SKM-1 (cell line): ENCODE data around the gene TP53RK.

ENCODE experiments used
- DNase-seq: peaks from one replicate; lab custom pipeline; 2025; ENCODE audit not compliant: unreplicated experiment; lab: John Stamatoyannopoulos, UW

The TP53RK gene

DNA sequence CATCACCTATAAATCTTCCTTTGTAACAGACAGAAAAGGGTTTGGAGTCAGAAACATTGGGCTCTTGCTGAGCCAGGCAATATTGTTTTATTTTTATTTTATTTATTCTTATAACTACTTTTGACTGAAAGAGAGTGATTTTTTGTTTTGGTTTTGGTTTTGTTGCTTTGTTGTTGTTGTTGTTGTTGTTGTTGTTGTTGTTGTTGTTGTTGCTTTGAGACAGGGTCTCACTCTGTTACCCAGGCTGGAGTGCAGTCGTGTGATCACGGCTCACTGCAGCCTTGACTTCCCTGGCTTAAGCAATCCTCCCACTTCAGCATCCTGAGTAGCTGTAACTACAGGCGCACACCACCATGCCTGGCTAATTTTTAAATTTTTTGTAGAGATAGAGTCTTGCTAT, 22.9 kb downstream of the TP53RK start:
- no peak for DNase-seq

DNA sequence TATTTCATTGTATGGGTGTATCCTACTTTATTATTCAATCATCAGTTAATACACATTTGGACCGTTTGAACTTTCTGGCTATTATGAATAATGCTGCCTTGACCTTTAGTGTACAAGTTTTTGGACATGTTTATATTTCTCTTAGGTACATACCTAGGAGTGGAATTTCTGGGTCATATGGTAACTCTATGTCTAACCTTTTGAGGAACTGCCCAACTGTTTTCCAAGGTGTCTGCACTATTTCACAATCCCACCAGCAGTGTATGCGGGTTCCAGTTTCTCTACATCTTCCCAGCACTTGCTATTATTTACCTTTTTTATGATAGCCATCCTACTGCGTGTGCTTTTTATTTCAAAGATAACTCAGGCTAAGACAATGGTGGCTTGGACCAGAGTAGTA, 23.6 kb downstream of the TP53RK start:
- DNase-seq, result no peak

DNA sequence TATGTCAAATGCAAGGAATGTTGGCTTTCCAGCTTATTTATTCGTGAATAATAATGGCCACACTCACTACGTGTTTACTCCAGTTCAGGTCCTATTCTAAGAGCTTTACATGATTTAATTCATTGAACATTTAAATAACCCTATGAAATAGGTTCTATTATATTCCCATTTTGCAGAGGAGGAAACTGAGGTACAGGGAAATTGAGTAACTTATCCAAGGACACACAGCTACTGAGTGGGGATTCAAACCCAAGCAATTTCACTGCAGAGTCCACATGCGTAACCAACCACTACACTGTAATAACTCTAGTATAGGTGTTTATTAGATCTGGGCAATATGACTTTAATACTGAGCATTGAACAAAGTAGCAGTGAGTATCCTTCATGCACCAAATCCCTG, 25.7 kb downstream of the TP53RK start:
- no peak for DNase-seq

DNA sequence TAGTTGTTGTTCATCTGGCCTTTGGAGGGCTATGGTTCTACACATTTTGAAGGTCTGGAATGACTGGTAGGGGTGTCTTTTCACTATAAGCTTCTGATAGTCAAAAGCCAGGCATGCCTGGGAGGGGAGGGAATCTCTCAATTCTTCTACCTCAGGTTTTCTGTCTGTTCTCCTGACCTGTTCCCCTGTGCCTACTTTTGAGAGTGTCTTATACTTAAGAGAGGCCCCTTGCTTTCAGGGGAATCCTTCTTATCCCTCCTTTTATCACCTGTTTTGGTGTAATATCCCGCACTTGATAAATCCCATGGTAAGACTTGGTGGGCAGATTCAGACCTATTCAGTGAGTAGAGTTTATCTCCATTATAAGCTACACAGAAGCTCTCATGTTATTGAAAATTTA, 27.6 kb downstream of the TP53RK start:
- no peak for DNase-seq

DNA sequence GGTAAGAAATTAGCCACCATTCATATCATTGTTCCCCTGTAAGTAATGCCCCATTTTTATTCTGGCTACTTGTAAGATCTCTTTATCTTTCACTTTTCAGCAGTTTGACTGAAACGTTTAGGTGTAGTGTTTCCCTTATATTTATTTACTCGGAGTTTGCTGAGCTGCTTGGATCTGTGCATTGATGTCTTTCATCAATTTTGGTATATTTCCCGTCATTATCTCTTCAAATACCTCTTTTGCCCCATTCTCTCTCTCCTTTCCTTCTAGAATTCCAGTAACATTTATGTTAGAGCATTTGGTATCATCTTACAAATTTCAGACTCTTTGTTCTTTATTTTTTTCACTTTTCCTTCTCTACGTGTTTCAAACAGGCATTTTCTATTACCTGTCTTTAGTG, 28.8 kb downstream of the TP53RK start:
- DNase-seq, result no peak

DNA sequence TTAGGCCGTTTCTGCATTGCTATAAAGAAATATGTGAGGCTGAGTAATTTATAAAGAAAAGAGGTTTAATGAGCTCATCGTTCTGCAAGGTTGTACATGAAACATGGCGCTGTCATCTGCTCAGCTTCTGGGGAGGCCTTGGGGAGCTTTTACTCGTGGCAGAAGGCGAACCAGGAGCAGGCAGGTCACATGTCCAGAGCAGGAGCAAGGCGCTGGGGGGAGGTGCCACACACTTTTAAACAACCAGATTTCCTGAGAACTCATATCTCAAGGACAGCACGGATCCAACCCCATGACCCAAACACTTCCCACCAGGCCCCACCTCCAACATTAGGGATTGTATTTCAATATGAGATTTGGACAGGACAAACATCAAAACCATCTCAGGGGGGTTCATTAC, 31.6 kb downstream of the TP53RK start:
- DNase-seq, result no peak

DNA sequence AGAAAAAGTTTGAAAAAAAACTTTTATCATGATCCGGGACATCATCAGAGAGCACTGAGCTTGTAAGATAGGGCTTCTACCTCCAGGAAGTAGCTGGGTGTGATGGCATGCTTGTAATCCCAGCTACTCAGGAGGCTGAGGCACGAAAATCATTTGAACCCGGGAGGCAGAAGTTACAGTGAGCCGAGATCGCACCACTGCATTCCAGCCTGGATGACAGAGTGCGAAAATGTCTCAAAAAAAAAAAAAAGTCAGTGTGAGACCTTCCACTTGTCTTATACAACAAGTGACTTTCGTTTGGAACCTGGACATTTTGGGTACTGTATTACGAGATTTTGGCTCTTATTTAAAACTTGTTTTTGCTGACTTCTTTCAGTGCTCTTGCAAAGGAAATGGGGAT, 32.1 kb downstream of the TP53RK start:
- DNase-seq, result no peak

DNA sequence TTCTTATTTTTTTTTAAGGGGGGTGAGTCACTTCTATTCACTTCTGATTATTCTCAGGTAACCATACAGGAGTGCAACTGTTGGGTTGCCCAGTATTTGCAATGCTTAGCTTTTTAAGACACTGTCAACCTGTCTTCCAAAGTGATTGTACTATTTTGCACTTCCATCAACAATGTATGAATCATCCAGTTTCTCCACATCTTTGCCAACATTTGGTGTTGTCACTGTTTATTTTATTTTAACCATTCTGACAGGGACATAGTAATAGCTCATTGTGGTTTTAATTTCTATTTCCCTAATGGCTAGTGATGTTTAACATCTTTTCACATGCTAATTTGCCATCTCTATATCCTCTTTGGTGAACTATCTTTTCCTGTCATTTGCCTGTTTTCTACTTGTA, 36.5 kb downstream of the TP53RK start:
- DNase-seq, result no peak

DNA sequence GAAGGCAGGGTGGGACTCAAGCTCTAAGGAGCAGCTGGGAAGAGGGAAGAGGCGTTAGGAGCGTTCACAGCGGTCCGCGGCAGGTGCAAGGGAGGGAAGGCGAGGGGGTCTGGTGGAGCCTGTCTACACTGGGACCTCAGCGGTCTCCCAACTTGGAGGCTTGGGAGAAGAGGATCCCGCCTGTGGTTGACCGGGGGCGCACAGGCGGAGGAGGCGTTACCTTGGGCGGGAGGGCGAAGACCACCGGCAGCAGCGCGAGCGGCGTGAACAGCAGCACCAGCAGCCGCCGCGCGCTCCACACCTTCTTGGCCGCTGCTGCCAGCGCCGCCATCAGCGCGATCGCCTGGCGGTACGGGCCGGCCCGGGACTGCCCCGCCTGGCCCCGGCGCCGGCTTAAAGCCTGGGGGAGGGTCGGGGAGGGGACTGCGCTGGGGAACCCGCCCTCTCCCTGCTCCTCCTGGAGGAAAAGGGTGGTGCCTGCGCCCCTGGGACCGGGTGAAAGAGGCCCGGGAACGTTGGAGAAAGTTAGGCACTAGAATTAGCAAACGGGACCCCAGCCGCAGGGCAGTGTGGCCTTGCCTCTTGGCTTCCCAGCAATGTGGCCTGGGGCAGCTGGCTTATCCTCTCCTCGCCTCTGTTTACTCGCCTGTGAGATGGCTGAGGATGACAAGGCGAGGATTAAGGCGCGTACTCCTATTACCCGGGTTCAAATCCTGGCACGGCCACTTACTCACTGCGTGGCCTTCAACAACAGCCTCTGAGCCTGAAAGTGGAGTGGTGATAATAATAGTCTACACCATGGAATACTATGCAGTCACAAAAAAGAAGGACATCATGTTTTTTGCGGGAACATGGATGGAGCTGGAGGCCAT, 37.9 kb downstream of the TP53RK start, which contains the start of gene SLC13A3:
Gene SLC13A3 (minus strand): TSS at position 369 of the 872 bp plus-strand sequence. CDS start 38 bp downstream, at position 331.
- DNase-seq, result no peak

DNA sequence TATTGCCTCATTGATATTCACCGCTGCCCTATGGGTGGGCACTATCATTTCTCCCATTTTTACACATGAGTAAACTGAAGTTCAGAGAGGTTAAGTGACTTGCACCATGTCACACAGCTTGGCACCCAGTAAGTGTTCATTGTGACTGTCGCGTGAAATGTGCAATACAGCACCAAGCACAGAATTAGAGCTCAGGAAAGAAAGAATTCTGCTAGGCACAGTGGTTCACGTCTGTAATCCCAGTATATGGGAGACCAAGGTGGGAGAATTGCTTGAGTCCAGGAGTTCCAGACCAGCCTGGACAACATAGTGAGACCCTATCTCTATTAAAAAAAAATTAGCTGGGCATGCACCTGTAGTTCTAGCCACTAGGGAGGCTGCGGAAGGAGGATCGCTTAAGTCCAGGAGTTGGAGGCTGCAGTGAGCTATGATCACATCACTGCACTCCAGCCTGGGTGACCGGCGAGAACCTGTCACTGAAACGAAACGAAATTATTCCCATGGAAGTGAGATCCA, 38.6 kb downstream of the TP53RK start:
- DNase-seq, result no peak

DNA sequence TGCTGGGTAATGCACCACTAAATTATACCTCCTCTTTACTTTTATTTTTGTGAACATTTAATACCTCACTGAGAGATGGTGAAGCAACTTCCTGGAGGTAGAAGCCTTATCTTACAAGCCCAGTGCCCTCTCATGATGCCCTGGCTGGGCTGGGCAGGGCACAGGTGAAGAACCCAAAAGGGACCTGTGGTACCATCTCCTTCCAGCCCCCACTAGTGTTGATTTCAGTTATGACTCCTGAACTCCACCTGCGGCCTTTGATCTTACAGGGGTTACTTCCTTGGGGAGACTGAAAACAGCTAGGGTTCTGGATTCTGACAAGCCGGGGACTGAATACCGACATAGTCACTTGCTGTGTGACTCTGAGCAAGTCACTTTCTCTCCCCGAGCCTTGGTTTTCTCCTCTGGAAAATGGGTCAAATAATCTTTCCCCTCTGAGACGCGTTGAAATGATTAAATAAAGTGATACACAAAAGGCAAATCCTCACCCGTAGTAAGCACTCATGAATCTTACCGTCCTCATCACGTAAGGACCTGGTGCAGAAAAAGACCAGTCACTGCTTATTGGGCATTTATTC, 39.2 kb downstream of the TP53RK start:
- no peak for DNase-seq

DNA sequence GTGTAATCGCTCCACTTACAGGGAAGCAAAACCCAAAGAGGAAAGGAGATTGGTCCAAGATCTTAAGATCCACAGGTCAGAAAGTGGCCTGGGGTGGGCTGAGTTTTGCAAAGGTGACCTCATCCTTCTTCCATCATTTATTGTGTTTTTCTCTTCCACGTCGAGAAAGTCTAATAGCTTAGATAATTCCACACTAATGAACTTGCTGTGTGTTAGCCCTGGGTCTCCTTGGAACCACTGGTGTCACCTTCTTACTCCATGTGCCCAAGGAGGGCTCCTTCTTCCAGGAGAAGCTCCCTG, 39.6 kb downstream of the TP53RK start:
- no peak for DNase-seq

DNA sequence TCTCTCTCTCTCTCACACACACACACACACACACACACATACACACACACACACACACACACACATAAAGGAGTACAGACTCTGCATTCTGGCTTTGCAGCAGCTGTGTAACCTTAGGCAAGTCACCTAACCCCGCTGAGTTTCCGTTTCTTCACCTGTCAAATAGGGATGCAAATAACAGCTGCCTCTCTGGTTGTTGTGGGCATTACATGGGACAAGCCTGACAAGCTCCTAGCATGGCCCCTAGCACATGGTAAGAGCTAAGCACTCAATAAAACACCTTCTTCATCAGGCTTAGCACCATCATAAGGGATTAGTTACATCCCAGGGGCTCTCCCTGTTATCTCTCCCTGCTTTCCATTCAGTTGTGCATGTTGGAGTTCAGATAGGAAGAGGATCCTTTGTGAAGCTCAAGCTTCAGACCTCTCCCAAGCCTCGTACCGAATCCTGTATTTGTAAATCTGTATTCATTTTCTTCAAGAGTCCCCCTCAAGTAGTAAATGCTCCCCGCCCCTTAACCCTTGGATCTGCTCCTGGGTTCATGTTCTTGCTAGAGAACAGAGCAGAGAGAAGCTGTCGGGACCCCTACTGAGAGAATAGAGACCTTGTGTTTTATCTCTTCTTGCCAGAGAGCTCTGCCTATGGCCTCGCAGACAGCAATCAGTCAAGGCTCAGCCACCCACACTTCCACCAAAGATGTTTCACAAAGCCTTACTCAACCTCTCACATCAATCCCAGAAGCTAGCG, 40.2 kb downstream of the TP53RK start:
- DNase-seq, result no peak

DNA sequence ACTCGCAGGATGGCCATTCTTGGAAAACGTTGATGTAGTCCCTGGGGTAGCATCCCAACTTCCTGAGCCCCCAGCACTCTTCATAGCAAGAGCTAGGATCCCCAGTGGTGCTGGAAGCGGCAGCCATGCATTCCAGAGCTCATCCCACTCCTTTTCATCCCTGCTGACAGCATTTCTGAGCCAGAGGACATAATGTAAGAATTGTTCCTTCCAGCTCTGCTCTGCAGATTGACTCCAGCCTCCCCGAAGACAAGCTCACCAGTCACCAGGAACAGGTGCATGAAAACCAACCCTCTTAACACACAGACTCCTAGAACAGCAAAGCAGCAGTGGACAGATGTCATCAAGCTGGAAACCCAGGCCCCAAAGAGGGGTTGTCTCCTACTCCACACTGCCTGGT, 41.8 kb downstream of the TP53RK start:
- DNase-seq, result no peak

DNA sequence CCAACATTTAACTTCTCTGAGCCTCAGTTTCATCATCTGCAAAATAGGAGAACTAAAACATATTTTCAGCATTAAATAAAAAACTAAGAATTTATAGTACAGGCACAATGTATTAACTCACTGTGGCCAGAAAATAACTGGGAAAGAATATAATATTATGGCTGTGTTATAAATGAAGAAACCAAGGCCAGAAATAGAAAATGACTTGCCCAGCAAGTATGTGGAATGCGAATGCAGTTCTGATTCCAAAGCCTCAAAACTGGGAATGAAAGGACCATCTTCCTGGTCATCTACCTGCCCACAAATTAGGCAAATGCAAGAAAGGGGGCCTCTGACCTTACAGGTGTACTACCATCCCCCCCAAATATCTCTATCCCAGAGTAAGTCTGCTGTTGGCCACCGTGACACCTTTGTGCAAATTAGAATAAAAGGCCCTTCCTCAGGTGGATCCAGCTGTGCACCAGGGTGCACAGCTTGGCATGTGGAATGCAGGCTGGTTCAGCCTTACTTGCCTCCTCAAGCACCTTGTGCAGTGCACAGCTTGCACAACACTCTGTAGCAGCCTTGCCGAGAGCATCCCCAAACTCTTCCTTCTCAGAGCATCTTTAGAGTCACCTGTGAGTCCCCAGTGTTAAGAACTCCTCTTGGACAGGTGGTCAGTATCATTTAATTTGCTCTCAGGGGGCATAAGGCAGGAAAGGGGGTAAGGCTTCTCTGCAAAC, 42.4 kb downstream of the TP53RK start:
- DNase-seq, result no peak

DNA sequence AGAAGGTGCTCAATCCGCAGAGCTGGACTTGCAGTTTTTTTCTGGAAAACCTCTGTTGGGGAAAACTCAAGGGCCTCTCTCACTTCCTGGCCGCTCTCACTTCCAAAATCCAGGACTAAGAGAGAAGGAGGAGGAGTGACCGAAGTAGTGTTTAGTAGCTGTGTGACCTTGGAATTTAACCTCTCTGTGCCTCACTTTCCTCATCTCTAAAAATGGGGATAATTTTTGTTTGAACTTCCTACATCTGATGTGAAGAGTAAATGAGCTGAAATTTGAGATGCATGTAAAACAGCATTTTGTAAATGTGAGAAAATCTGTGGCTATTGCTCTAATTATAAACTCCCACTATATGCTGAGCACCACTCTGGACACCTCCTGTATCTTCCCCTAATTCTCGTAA, 43.1 kb downstream of the TP53RK start:
- no peak for DNase-seq

DNA sequence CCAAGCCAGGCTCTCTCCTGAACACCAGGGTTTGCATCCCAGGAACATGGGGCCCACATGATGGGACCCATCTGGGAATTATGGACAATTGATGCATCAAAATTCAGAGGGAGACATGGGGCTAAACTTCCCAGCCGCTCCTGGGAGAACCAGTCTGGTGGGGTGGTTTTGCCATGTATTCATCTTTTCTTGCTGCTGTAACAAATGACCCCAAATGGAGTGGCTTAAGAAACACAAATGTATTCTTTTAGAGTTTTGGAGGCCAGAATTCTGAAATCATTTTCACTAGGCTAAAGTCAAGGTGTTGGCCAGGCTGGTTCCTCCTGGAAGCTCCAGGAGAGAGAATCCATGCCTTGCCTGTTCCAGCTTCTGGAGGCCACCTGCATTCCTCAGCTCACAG, 44.5 kb downstream of the TP53RK start:
- no peak for DNase-seq

DNA sequence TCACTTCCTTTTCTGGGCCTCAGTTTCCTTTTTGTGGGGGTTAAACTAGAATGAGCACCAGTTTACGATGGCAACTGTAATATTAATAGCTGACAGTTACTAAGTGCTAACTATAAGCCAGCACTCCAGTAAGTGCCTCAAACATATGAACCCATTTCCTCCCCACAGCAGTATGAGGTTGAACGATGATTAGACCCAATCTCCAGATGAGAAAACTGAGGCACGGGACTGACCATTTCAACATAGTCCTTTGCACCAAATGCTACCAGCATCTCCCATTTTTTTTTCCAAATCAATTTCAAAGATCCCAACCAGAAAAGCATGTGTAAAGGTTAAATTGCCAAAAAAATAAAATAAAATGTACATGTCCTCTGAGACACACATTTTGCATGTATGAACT, 45.1 kb downstream of the TP53RK start:
- DNase-seq, result no peak

DNA sequence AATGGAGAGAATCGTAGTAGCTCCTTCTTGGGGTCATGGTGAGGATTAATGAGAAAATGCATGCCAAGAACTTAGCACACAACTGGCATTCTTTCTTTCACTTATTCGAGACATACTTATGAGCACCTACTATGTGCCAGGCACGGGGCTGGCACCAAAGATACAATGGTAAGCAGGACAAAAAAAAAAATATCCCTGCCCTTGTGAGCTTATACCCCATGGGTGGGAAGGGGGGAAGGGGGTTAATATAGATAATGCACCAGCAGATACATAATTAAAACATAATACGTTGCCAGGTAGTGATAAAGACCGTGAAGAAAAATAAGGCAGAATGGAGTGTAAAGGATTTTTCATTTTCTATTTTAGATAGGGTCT, 46.3 kb downstream of the TP53RK start:
- DNase-seq, result no peak

DNA sequence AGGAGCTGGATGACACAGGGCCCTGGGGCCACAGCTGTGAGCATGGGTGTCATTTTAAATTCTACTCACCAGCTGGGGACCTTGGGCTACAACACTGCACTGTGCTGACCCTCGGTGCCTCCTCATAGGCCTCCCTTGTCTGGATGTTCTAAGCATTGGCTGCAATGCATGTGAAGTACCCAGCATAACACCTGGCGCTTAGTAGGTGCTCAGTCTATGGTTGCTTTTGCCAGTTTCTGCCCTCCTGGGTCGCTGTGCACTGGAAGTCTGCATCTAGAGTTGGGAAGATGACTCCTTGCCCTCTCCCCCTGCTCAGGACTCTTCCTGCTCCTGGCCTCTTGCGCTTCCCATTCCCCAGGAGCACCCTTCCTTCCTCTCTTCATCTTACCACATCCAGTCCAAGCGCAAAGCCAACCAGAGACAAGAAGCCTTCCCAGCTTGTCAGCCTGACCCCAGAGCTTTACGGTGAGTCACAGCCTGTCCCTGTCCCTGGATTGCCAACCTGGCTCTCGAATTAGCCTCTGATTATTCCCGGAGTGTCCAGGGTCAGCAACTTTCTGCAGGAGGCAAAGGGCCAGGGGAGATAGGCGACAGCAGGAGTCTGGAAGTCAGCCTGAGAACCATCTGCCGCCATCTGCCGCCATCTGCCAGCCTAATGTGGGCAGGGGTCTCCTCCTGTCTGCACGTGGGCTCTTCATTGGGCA, 46.8 kb downstream of the TP53RK start:
- DNase-seq, result no peak

DNA sequence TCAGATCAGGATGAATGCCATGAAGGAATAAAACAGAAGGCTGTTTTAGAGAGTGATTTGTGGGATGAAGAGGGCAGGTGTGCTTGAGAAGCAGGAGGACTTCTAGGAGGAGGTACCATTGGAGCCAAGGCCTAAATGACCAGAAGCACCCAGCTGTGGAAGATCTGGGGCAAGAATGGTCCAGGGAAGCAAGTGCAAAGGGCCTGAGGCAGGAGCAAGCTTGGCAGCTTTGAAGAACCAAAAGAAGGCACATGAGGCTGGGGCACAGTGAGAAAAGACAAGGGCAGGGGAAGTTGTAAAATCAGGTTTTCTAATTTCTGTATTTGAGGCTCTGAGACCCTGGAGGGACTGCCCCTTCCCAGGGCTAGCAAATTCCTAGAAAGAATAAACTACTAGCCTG, 47.8 kb downstream of the TP53RK start:
- DNase-seq, result no peak
